ENCODE results near the gene SERPINB4.

Gene SERPINB4

GRCh38 chr18:63603772-63604171 lies 40.3 kb downstream of the SERPINB4 start:
- Mint-ChIP-seq H3K4me3 (no peak overlapping the region), H3K27ac (no peak overlapping the region), H3K4me1 (no peaks in the 10 kb centered on the region), H3K9me3 (peaks cover 2% of the 10 kb centered on the region), H3K36me3 (no peaks in the 10 kb centered on the region)
- DNase-seq (ENCODE audit: low spot score in 2 of 2) (no peak), ATAC-seq (peak; percentile 43)

- DNase-seq (ENCODE audit: low spot score in 2 of 2) (no peak), ATAC-seq (no peak)
- H3K4me1 Mint-ChIP-seq = no peaks in the 10 kb centered on the region
- H3K9me3 Mint-ChIP-seq = peaks cover 2% of the 10 kb centered on the region
- no peak overlapping the region for H3K27ac Mint-ChIP-seq
- no peak overlapping the region for H3K4me3 Mint-ChIP-seq
- H3K36me3 Mint-ChIP-seq = no peaks in the 10 kb centered on the region
Observed at GRCh38 chr18:63603355-63603754, 40.7 kb downstream of the SERPINB4 start.

- Mint-ChIP-seq H3K36me3 (no peaks in the 10 kb centered on the region), H3K27ac (no peak overlapping the region), H3K9me3 (peaks cover 2% of the 10 kb centered on the region), H3K4me1 (no peaks in the 10 kb centered on the region), H3K4me3 (no peak overlapping the region)
- DNase-seq (ENCODE audit: low spot score in 2 of 2) (no peak), ATAC-seq (no peak)
Observed at GRCh38 chr18:63596964-63597363, 47.1 kb downstream of the SERPINB4 start.

- Mint-ChIP-seq H3K4me1 (no peaks in the 10 kb centered on the region), H3K27ac (no peak overlapping the region), H3K4me3 (no peak overlapping the region), H3K9me3 (no peaks in the 10 kb centered on the region), H3K36me3 (no peaks in the 10 kb centered on the region)
- no peak for DNase-seq (ENCODE audit: low spot score in 2 of 2)
- no peak for ATAC-seq
Observed at GRCh38 chr18:63592471-63592870, 51.6 kb downstream of the SERPINB4 start.

- H3K4me1 Mint-ChIP-seq = no peaks in the 10 kb centered on the region
- DNase-seq (ENCODE audit: low spot score in 2 of 2) = no peak
- ATAC-seq = no peak
Observed at GRCh38 chr18:63591725-63592124, 52.3 kb downstream of the SERPINB4 start.

GRCh38 chr18:63590966-63591695 lies 52.9 kb downstream of the SERPINB4 start:
- no peak for ATAC-seq
- Mint-ChIP-seq H3K27ac (no peak overlapping the region), H3K9me3 (no peaks in the 10 kb centered on the region), H3K4me1 (no peaks in the 10 kb centered on the region), H3K4me3 (no peak overlapping the region), H3K36me3 (no peaks in the 10 kb centered on the region)
- DNase-seq (ENCODE audit: low spot score in 2 of 2) = no peak

More at GRCh38 chr18:63591725-63592124, 52.3 kb downstream of the SERPINB4 start:
- Mint-ChIP-seq H3K36me3 (no peaks in the 10 kb centered on the region), H3K4me3 (no peak overlapping the region), H3K9me3 (no peaks in the 10 kb centered on the region), H3K27ac (no peak overlapping the region)

- DNase-seq (ENCODE audit: low spot score in 2 of 2) (no peak), ATAC-seq (no peak)
- Mint-ChIP-seq H3K9me3 (no peaks in the 10 kb centered on the region), H3K4me1 (no peaks in the 10 kb centered on the region), H3K36me3 (no peaks in the 10 kb centered on the region), H3K27ac (no peak overlapping the region), H3K4me3 (no peak overlapping the region)
Observed at GRCh38 chr18:63590373-63590772, 53.7 kb downstream of the SERPINB4 start.

GRCh38 chr18:63588909-63589308 lies 55.1 kb downstream of the SERPINB4 start:
- H3K4me3 Mint-ChIP-seq = no peak overlapping the region
- DNase-seq (ENCODE audit: low spot score in 2 of 2) = no peak
- ATAC-seq = no peak
- no peaks in the 10 kb centered on the region for H3K9me3 Mint-ChIP-seq
- H3K4me1 Mint-ChIP-seq = no peaks in the 10 kb centered on the region
- H3K27ac Mint-ChIP-seq = no peak overlapping the region
- no peaks in the 10 kb centered on the region for H3K36me3 Mint-ChIP-seq

Measured in stimulated activated effector memory CD8-positive, alpha-beta T cell treated with anti-CD3 and anti-CD28 coated beads, Interleukin-12 subunit alpha, Interleukin-12 subunit beta, amount 100 ng/mL, for 72 hours (primary cell).